B cell (primary cell): ENCODE data around the gene MARK4.

Experiments
- CTCF ChIP-seq: fragments of 200-600 bp; IDR thresholded peaks from one replicate; pipeline ENCODE4 v1.8.0; 2022; ENCODE audit warnings: antibody characterized with exemption, mild to moderate bottlenecking
- EZH2 ChIP-seq: IDR thresholded peaks from 2 replicates; pipeline ENCODE4 v1.6.1; 2012; ENCODE audit warnings: borderline replicate concordance, low read depth, mild to moderate bottlenecking, moderate library complexity, low read length; ENCODE audit not compliant: insufficient read depth, poor library complexity, severe bottlenecking

GRCh38 chr19:45298264-45298663 lies 47.2 kb downstream of the MARK4 start:
- TF ChIP-seq CTCF: no peak
- no peak for TF ChIP-seq EZH2
